ENCODE data around the gene GREB1L.
A peak's percentile ranks its signal among the peaks of the same experiment; 100 is the strongest.
"Not testable (repeated sequence)": the region's sequence is repeated elsewhere in the genome, so short reads cannot be mapped to it uniquely, and the experiment has no call there.

Gene GREB1L

GRCh38 chr18:21269349-21269748 lies 27.3 kb downstream of the GREB1L start:
- DNase-seq (ENCODE audit: low read depth): no peak
- no peak overlapping the region for H3K4me3 ChIP-seq (ENCODE audit: control insufficient read depth, low read depth, low read length)
- TF ChIP-seq, protein P1, sequence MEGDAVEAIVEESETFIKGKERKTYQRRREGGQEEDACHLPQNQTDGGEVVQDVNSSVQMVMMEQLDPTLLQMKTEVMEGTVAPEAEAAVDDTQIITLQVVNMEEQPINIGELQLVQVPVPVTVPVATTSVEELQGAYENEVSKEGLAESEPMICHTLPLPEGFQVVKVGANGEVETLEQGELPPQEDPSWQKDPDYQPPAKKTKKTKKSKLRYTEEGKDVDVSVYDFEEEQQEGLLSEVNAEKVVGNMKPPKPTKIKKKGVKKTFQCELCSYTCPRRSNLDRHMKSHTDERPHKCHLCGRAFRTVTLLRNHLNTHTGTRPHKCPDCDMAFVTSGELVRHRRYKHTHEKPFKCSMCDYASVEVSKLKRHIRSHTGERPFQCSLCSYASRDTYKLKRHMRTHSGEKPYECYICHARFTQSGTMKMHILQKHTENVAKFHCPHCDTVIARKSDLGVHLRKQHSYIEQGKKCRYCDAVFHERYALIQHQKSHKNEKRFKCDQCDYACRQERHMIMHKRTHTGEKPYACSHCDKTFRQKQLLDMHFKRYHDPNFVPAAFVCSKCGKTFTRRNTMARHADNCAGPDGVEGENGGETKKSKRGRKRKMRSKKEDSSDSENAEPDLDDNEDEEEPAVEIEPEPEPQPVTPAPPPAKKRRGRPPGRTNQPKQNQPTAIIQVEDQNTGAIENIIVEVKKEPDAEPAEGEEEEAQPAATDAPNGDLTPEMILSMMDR (conservative IDR thresholded peaks at IDR 0.05; ENCODE audit: control insufficient read depth, insufficient read depth, low read depth, low read length): no peak

GRCh38 chr18:21270453-21270852 lies 28.4 kb downstream of the GREB1L start:
- no peak overlapping the region for H3K4me3 ChIP-seq (ENCODE audit: control insufficient read depth, low read depth, low read length)
- DNase-seq (ENCODE audit: low read depth): peak; percentile 93
- TF ChIP-seq, protein P1 (conservative IDR thresholded peaks at IDR 0.05; ENCODE audit: control insufficient read depth, insufficient read depth, low read depth, low read length): no peak

GRCh38 chr18:21272016-21272579 lies 30.1 kb downstream of the GREB1L start:
- TF ChIP-seq, protein P1 (conservative IDR thresholded peaks at IDR 0.05; ENCODE audit: control insufficient read depth, insufficient read depth, low read depth, low read length): no peak
- H3K4me3 ChIP-seq (ENCODE audit: control insufficient read depth, low read depth, low read length): no peak overlapping the region
- no peak for DNase-seq (ENCODE audit: low read depth)

DNA sequence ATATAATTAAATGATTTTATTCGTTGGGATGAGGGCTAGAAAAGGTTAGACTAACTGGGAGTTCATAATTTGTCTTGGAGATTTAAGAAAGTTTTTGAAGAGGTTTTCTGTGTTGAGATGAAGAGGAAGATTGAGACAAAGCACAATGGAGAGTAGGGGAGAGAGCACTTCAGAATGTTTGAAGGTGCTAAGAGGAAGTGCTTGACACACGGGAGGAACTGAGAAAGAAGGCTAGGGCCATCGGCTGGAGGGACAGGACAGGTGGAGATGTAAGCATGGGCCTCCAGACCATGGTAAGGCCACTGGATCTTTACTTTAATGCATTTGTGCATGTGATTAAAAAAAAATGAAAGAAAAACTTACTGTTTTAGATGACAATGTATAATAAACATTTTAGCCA lies 31.5 kb downstream of the GREB1L start:
- H3K4me3 ChIP-seq (ENCODE audit: control insufficient read depth, low read depth, low read length): no peak overlapping the region
- TF ChIP-seq, protein P1 (conservative IDR thresholded peaks at IDR 0.05; ENCODE audit: control insufficient read depth, insufficient read depth, low read depth, low read length): no peak
- no peak for DNase-seq (ENCODE audit: low read depth)

- H3K4me3 ChIP-seq (ENCODE audit: control insufficient read depth, low read depth, low read length): no peak overlapping the region
- TF ChIP-seq, protein P1 (conservative IDR thresholded peaks at IDR 0.05; ENCODE audit: control insufficient read depth, insufficient read depth, low read depth, low read length): no peak
- no peak for DNase-seq (ENCODE audit: low read depth)
Observed at GRCh38 chr18:21275645-21276044, 33.6 kb downstream of the GREB1L start.

- H3K4me3 ChIP-seq (ENCODE audit: control insufficient read depth, low read depth, low read length): no peak overlapping the region
- TF ChIP-seq, protein P1 (conservative IDR thresholded peaks at IDR 0.05; ENCODE audit: control insufficient read depth, insufficient read depth, low read depth, low read length): no peak
- no peak for DNase-seq (ENCODE audit: low read depth)
Observed at GRCh38 chr18:21277578-21277977, 35.5 kb downstream of the GREB1L start.

- not testable (repeated sequence) for DNase-seq (ENCODE audit: low read depth); H3K4me3 ChIP-seq (ENCODE audit: control insufficient read depth, low read depth, low read length)
Observed at GRCh38 chr18:21278218-21278617, 36.2 kb downstream of the GREB1L start.
